Nucleus accumbens (tissue), 56 donors: Measurements from ENCODE around the gene ASCC3.
A peak's percentile ranks its signal among the peaks of the same experiment; 100 is the strongest.

Experiments used
- DNase-seq, 56 donors: peaks; one replicate each; lab custom pipeline; 2025; lab: John Stamatoyannopoulos, UW

Gene ASCC3

GRCh38 chr6:100469101-100469859 is 411.8 kb downstream of the ASCC3 start:
- no peak for DNase-seq

GRCh38 chr6:100468016-100468622 is 413.0 kb downstream of the ASCC3 start:
- DNase-seq, result no peak

GRCh38 chr6:100467129-100468015 is 413.8 kb downstream of the ASCC3 start:
- DNase-seq, result no peak

GRCh38 chr6:100466410-100467128 is 414.6 kb downstream of the ASCC3 start:
- no peak for DNase-seq

- no peak for DNase-seq
These were observed 415.3 kb downstream of the ASCC3 start for GRCh38 chr6:100465701-100466409.

GRCh38 chr6:100464903-100465700 is 416.0 kb downstream of the ASCC3 start, which contains the start of gene SIM1:
TSS of gene SIM1 (minus strand) at chr6:100464921. CDS start at chr6:100463468, 1,453 bp downstream.
- peak in 9 of 56 donors; percentile 1 to 27 (median 7) for DNase-seq

- DNase-seq, result no peak
These were observed 416.8 kb downstream of the ASCC3 start for GRCh38 chr6:100464162-100464851.

GRCh38 chr6:100463630-100464161 is 417.4 kb downstream of the ASCC3 start:
- DNase-seq, result no peak

GRCh38 chr6:100462706-100463629 is 418.2 kb downstream of the ASCC3 start:
- no peak for DNase-seq

- no peak for DNase-seq
These were observed 419.0 kb downstream of the ASCC3 start for GRCh38 chr6:100461917-100462705.

GRCh38 chr6:100461278-100461916 is 419.7 kb downstream of the ASCC3 start:
- no peak for DNase-seq

GRCh38 chr6:100460650-100461204 is 420.4 kb downstream of the ASCC3 start:
- no peak for DNase-seq

- DNase-seq, result no peak
These were observed 421.4 kb downstream of the ASCC3 start for GRCh38 chr6:100459592-100460184.

GRCh38 chr6:100458841-100459591 is 422.1 kb downstream of the ASCC3 start:
- DNase-seq, result no peak
